LHCN-M2 (cell line): ENCODE data around the gene RNFT1. TPM values are rescaled to one million over a fixed set of nuclear protein-coding genes. Genes with fewer than 3 reads are reported as not detected.
"Not testable (repeated sequence)": the region's sequence is repeated elsewhere in the genome, so short reads cannot be mapped to it uniquely, and the experiment has no call there.

Source experiments
- DNase-seq: peaks from one replicate; pipeline ENCODE4 v3.0.0-alpha.2; 2012; ENCODE audit warnings: low read depth
- polyA plus RNA-seq: library from polyadenylated mRNA; unstranded; fragments of >200 nt; gene quantifications from one replicate; pipeline ENCODE4 v1.2.1, GENCODE V29; 2012; ENCODE audit warnings: missing spikeins
- total RNA-seq: library from RNA; depleted of rRNA; stranded (reverse); fragments of >200 nt; gene quantifications from 2 replicates; pipeline ENCODE4 v1.2.3, GENCODE V29; 2014; rRNA removed

The RNFT1 gene, protein sequence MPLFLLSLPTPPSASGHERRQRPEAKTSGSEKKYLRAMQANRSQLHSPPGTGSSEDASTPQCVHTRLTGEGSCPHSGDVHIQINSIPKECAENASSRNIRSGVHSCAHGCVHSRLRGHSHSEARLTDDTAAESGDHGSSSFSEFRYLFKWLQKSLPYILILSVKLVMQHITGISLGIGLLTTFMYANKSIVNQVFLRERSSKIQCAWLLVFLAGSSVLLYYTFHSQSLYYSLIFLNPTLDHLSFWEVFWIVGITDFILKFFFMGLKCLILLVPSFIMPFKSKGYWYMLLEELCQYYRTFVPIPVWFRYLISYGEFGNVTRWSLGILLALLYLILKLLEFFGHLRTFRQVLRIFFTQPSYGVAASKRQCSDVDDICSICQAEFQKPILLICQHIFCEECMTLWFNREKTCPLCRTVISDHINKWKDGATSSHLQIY
- total RNA-seq = 9.3 and 10.3 TPM in 2 replicates
- polyA plus RNA-seq = 4.3 TPM

GRCh38 chr17:59964482-59965328 lies at the start of gene RNFT1:
RNFT1 (minus strand) TSS chr17:59964740; CDS start chr17:59964663, 77 bp downstream.
- peak; percentile 79 for DNase-seq

DNA sequence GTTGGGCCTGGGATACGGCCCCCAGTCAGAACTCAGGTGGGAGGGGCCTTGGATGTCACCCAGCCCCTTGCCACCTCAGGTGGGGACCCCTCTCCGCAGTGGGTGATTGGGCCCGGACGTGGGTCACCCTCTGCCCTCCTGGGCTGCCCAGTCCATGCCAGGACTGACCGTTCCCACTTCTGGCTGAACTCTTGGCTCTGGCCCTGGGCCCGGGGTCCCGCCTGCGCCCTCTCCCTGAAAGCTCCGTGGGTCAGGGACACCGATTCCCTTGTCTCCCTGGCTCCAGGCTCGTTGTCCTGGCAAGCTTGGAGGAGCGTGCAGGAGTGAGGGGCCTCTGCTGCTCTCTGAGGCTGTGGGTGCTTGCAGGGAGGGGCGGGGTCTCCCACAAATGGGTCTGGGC lies 44.8 kb upstream of the RNFT1 start:
- not testable (repeated sequence) for DNase-seq

- not testable (repeated sequence) for DNase-seq
Measured at GRCh38 chr17:60008377-60008776, 43.8 kb upstream of the RNFT1 start.

GRCh38 chr17:60006160-60006559 lies 41.6 kb upstream of the RNFT1 start:
- DNase-seq = no peak

- DNase-seq = not testable (repeated sequence)
Measured at GRCh38 chr17:60004561-60004960, 40.0 kb upstream of the RNFT1 start.

DNA sequence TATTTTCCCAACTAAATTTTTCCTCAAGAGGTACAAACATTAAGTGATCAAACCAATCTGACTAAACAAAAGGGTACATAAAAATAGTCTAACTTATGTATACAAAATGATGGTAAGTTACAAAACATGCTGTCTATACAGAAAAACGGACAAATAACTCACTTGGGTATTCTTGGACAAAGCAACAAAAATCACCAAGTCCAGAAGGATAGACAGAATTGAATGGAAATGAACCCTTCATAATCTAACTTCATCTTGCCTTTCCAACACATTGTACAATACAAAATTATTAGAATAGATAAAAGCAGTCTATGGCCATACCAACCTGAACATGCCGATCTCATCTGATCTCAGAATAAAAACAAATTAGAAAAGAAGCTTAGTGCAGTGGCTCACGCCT lies 37.9 kb upstream of the RNFT1 start:
- not testable (repeated sequence) for DNase-seq

- DNase-seq = not testable (repeated sequence)
Measured at GRCh38 chr17:59996608-59997007, 32.1 kb upstream of the RNFT1 start.

- not testable (repeated sequence) for DNase-seq
Measured at GRCh38 chr17:59975166-59975565, 10.6 kb upstream of the RNFT1 start.

DNA sequence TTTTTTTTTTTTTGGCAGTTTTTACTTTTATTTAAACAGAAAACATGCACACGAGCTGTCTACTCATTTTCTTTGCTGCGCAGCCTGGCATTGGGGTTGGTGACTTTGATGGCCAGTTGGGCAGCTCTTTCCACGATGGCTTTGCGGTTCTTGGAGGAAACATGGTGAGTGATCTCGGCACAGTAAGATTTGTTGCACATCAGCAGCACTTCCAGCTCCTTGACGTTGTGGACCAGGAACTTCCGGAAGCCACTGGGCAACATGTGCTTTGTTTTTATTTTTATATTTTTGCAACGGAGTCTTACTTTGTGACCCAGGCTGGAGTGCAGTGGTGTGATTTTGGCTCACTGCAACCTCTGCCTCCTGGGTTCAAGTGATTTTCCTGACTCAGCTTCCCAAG lies 8.9 kb upstream of the RNFT1 start:
- not testable (repeated sequence) for DNase-seq

DNA sequence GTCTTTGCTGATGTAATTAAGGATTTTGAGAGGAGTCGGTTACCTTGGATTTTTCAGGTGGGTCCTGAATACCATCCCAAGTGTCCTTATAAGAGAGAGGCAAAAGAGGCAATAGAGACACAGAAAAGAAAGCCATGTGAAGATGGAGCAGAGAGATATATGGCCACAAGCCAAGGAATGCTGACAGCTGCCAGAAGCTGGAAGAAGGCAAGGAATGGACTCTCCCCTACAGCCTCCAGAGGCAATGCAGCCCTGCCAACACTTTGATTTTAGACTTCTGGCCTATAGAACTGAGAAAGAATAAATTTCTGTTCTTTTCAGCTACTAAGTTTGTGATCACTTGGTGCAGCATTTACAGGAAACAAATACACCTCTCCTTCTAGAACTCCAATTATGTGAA lies 8.2 kb upstream of the RNFT1 start:
- DNase-seq = peak; percentile 51

DNA sequence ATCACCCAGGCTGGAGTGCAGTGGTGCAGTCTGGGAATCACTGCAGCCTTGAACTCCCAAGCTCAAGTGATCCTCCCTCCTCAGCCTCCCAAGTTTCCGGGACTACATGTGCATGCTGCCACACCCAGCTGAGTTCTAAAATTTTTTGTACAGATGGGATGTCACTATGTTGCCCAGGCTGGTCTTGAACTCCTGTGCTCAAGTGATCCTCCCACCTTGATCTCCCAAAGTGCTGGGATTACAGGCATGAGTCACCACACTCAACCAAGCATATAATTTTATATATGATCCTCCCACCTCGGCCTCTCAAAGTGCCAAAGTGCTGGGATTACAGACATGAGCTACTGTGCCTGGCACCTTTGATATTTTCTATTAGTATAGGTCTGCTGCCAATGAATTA lies 7.2 kb upstream of the RNFT1 start:
- DNase-seq = not testable (repeated sequence)

DNA sequence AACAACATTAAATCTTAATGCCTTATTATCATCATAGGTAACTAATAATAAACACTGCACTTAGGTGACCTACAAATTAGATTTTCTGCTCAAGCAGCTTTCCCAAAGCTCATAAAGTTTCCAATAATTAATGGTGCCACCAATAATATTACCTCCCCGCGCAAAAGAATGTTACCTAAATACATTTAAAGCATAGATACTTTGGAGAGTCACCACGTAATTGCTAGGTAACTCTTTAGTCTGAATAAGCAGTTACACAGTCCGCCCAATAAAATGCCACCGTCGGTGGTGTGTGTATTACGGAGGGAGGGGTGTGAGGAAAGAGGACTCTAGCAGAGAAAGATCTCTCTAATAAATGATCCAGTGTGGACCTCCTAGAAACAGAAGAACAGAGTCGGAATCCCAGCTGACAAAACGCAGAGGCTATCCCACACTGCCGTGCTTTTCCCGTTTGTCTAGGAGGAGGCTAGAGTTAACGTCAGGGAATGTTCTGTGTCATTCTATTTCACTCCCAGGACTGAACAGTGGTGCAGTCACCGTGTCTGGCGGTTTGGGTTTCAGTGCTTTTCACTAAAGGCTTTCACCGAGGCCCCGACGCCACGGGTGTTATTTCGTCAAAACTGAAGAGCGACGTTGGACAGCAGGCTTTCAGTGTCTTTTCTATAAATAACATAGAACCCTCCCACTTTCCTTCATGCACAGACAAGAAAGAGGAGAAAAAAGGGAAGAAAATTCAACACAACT lies 630 bp downstream of the RNFT1 start:
- peak; percentile 58 for DNase-seq

DNA sequence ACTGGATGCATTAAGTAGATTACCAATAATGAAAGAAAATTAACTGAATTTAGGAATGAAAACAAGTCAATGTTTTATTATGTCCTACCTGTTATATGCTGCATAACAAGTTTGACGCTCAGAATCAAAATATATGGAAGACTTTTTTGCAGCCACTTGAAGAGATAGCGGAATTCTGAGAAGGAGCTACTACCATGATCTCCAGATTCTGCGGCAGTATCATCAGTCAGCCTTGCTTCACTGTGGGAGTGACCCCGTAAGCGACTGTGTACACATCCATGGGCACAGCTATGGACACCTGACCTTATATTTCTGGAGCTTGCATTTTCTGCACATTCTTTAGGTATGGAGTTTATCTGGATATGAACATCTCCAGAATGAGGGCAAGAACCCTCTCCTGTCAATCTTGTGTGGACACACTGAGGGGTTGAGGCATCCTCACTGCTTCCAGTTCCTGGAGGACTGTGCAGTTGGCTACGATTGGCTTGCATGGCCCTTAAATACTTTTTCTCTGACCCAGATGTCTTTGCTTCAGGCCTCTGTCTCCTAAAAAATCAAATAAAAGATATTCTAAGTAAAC lies 1.7 kb downstream of the RNFT1 start:
- no peak for DNase-seq

GRCh38 chr17:59959574-59959973 lies 5.0 kb downstream of the RNFT1 start:
- DNase-seq = not testable (repeated sequence)

- DNase-seq = no peak
Measured at GRCh38 chr17:59954856-59955255, 9.7 kb downstream of the RNFT1 start.

DNA sequence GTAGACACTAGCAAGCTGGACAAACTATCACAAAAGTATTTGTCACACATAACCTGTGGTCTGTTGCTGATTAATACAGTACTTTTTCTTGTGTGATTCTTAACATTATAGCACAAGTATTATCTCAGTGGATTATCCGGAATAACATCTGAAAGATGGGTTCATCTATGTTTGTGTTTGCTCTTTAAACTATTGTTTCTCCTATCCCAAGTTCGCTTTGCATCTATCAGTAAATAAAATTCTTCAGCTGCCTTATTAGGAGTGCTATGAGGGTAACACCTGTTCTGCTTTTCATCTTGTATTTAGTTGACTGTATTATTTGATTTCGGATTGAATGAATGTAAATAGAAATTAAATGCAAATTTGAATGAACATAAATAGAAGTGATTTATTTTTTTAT lies 14.5 kb downstream of the RNFT1 start:
- no peak for DNase-seq

GRCh38 chr17:59947310-59947709 lies 17.2 kb downstream of the RNFT1 start:
- not testable (repeated sequence) for DNase-seq

- not testable (repeated sequence) for DNase-seq
Measured at GRCh38 chr17:59946433-59946832, 18.1 kb downstream of the RNFT1 start.

- DNase-seq = no peak
Measured at GRCh38 chr17:59941131-59941530, 23.4 kb downstream of the RNFT1 start.

GRCh38 chr17:59940697-59941096 lies 23.8 kb downstream of the RNFT1 start:
- not testable (repeated sequence) for DNase-seq

GRCh38 chr17:59933317-59933716 lies 31.2 kb downstream of the RNFT1 start:
- not testable (repeated sequence) for DNase-seq
